Activated T-cell treated with anti-CD3 and anti-CD28 coated beads, Interleukin-2, amount 50 U/mL, for 48 hours (primary cell): Measurements from ENCODE around the gene TRABD2B.
A peak's percentile ranks its signal among the peaks of the same experiment; 100 is the strongest.

Experiments used
- DNase-seq, 2 experiments: peaks; one replicate each; pipeline ENCODE4 v3.0.0-alpha.2; 2020

Gene TRABD2B

DNA sequence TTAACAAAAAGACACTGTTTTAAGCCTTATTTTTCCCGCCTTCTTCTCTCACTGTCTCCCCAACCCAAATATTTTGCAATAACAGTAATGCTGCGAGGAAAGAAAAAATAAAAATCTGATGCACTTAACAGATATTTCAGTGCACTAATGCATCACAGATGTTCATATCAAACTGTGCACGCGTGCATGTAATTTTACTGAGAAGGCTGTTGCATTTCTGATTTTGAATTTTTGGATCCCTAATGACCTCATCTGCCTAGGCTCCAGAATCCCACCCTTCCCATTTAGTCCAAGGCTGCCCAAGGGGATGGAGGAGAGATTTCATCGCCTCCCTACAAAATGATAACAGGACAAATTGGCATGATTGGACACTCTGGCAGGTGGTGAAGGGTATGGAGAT, 5.5 kb downstream of the TRABD2B start:
- DNase-seq = no peak

- DNase-seq = no peak
Measured at GRCh38 chr1:47991187-47991586, 6.0 kb downstream of the TRABD2B start.

DNA sequence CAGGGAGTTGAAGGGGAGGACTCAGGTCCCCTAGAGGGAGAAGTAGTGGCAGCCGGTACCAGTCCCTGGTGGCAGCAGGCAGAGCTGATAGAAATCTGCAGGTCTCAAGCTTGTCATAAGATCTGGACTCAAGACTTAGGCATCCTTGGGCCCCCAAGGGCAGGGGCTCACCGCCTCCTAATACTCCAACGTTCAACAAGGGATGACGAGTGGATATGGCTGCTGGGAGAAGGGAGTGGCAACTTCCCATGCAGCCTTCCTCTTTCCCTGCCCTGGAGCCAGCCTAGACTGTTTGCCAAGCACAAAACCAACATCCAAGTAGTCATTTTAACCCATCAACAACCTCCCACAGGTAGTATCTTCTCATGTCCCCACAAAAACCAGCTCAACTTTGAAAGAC, 6.9 kb downstream of the TRABD2B start:
- DNase-seq = no peak

GRCh38 chr1:47987601-47988000, 9.6 kb downstream of the TRABD2B start:
- no peak for DNase-seq

DNA sequence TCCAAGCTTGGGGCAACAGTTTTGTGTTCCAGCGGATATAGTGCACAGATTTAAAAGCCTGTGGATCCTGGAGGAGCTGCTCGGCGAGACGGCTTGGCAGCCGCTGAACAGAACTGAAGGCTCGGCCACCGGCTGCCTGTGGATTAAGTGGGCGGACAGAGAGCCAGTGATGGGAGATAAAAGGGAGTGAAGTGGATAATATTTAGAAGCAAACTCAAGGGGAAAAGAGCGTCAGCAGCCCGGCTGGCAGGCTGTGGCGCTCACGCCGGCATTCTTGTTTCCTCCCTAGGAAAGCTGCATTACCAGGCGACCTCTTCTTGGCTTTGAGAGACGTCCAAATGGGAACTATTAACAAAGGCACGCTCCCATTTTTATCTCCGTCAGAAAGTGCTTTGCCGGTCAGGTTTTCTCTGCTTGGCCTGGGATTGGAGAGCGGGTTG, 10.4 kb downstream of the TRABD2B start:
- no peak for DNase-seq

DNA sequence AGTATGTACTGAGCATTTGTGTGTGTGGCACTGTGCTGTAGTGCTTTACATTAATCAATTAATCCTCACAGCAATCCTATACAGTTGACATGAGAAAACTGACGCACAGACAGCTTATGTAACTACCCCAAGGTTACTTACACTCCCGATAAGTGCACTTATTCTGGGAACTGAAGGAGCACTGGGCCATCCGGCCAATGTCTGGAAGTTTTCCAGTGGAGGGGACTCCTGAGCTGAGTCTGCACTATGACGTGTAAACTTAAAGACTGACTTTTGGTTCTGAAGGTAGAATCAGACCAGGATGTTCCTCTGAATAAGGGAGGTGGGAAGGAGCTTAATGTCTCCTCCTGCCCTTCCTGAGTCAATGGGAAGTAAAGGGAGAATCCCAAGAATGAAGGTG, 12.2 kb downstream of the TRABD2B start:
- DNase-seq = no peak

DNA sequence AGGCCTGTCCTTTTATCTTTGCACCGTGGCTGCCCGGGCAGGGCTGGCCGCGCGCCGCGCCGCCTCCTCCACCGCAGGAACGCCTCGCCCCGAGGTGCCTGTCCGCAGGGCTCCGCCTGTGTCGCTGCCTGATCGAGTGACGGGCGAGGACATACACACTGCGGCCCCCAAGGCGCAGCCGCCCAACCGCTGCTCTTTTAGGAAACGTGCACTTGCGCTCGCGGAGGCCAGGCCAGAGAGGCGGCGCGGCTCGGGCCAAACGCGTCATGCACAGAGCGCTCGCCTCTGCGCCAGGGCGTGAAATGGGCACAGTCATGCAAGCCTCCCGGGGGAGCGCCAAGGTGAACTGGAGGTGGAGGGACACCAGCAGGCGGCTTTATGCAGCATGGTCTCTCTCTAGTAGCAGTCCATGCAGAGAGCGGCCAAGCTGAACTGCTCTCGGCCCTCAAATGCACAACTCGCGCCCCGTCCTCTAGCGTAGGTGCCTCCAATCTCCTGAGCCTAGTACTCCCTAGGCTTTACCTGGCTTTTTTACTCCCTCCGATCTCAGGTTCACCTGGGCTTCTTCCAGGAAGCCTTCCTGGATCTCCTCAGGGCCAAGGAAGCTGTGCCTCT, 12.9 kb downstream of the TRABD2B start:
- peak in 1 of 2 experiments; percentile 19 for DNase-seq

GRCh38 chr1:47983691-47984090, 13.5 kb downstream of the TRABD2B start:
- no peak for DNase-seq

GRCh38 chr1:47981667-47982350, 15.4 kb downstream of the TRABD2B start:
- DNase-seq = no peak

DNA sequence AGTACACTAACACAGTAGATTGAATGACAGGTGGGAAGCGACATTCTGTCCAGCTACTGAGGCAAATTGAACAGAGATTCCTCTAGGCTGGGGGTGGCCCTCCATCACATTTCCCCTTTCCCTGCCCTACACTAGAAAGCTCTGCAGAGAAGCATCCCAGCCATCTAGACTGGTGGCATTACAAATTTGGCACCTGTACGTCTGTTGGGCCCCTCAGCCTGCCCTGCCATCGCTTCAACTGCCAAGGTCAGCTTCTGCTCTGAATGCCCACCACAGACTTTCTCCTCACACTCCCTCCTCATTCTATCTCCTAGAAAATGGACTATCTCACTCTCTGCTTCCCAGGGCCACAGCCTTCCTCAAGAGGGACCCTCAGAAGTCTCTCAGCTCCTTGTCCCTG, 16.7 kb downstream of the TRABD2B start:
- no peak for DNase-seq

- DNase-seq = no peak
Measured at GRCh38 chr1:47979724-47980123, 17.5 kb downstream of the TRABD2B start.

GRCh38 chr1:47978486-47978885, 18.7 kb downstream of the TRABD2B start:
- no peak for DNase-seq

DNA sequence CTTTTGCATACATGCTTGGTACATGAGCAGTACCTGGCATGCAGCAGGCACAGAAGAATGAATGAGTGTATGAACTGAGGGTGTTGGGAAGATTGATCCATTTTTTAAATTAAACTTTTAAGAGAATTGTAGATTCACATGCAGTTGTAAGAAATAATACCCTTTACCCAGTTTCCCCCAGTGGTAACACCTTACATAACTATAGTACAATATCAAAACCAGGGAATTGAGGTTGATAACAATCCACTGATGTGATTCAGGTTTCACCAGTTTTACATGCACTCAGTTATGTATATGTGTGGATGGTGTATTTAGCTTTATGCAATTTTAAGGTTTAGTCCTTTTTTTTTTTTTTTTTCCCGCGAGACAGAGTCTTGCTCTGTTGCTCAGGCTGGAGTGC, 20.5 kb downstream of the TRABD2B start:
- DNase-seq = no peak

- no peak for DNase-seq
Measured at GRCh38 chr1:47976267-47976666, 20.9 kb downstream of the TRABD2B start.

DNA sequence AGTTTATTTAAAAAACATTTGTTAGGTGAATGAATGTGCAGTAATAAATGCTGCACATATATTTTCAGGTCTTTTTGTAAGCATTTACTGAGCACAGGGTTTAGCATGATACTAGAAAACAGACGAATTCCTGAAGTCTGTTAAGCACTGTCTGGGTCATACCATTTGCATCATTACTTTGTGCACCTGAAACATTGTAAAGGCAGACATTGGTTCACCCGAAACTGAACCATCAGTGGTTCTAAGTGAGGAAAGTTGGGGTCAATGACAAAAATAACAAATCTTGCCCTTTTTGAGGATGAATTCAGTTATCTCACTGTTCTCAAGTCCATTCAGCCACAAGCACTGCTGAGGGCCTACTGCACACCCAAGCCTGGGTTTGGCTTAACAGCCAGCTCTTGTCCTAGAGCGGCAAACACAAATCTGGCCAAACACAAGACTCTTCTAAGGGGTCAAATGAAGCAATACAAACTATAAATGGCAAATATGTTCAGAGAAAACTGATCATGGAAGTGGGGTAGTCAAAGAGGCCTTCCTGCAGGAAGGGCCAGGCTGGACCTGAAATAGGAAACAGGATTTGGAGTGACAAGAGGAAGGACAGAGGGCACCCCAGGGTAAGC, 21.8 kb downstream of the TRABD2B start:
- no peak for DNase-seq

DNA sequence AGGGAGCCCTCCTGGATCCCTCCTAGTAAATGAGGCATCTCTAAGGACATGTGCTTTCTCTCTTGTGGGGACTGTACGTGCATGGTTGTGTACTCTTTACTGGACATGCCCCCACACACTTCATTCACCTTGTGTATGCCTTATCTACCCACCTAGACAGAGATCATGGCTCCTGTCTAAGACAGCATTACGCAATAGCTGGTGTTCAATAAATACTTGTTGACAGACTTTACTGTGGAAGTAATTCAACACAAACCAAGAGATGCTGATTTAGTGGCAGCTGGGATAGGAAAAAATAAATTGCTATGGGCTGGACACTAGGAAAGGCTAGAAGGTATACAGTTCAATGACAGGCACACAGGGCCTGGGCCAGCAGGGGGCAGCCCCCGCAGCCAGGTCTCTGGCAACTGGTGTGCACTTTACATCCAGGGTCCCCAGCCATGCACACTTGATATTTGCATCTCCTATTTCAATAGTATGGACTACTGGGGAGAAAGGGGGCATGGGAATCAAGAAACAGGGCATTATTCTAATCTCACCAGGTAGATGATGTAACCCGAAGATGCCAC, 24.2 kb downstream of the TRABD2B start:
- no peak for DNase-seq

- no peak for DNase-seq
Measured at GRCh38 chr1:47971385-47972160, 25.6 kb downstream of the TRABD2B start.

- no peak for DNase-seq
Measured at GRCh38 chr1:47970882-47971281, 26.3 kb downstream of the TRABD2B start.

DNA sequence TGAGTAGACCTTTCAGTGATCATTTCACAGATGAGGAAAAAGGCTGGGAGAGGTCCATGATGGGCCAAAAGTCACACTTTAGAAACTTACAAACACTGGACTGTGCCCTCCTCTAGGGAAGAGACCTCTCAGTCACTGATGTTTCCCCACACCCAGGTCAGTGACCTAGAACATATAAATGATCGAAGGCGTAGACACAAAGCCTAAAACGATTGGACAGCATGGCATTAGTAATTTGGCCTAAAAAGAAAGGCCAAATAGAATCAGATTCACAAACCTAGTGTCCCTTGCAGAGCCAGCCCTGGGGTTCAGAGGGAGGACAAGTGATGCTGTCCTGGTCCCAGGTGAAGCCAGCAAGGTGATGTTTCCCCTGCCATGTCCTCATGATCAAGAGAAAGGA, 27.7 kb downstream of the TRABD2B start:
- DNase-seq = no peak

GRCh38 chr1:47968556-47968888, 28.7 kb downstream of the TRABD2B start:
- no peak for DNase-seq

- DNase-seq = no peak
Measured at GRCh38 chr1:47967864-47968555, 29.2 kb downstream of the TRABD2B start.

- no peak for DNase-seq
Measured at GRCh38 chr1:47965816-47966215, 31.4 kb downstream of the TRABD2B start.

- no peak for DNase-seq
Measured at GRCh38 chr1:47964636-47965035, 32.5 kb downstream of the TRABD2B start.
